NB4 (cell line): Measurements from ENCODE around the gene MAMLD1.

ENCODE experiments used
- CTCF ChIP-seq: IDR thresholded peaks from one replicate; pipeline ENCODE4 v1.5.1; 2012; ENCODE audit warnings: low read depth, low read length
- POLR2A ChIP-seq: IDR thresholded peaks from 2 replicates; pipeline ENCODE4 v1.6.1; 2011; ENCODE audit warnings: mild to moderate bottlenecking; ENCODE audit not compliant: insufficient read length; ENCODE audit errors: extremely low read depth

- TF ChIP-seq POLR2A, result no peak
- TF ChIP-seq CTCF, result no peak
Observed at GRCh38 chrX:150522494-150522893, 159.4 kb downstream of the MAMLD1 start.
